A673 (cell line): ENCODE measurements around the gene TTLL12.

Experiments used
- CTCF ChIP-seq: fragments of 300-800, 200-600 bp; sonication (generic); conservative IDR thresholded peaks from 2 replicates; pipeline ENCODE4 v1.5.1; 2017; ENCODE audit warnings: low read depth, mild to moderate bottlenecking, antibody characterized with exemption, low read length, moderate library complexity, mixed read lengths
- EZH2 ChIP-seq: fragments of 200-600 bp; sonication (generic); IDR thresholded peaks from 2 replicates; pipeline ENCODE4 v1.6.1; 2017; ENCODE audit warnings: borderline replicate concordance, low read depth, mild to moderate bottlenecking, mixed read lengths, antibody characterized with exemption, low read length; ENCODE audit not compliant: poor library complexity, severe bottlenecking

GRCh38 chr22:43170131-43170480, 16.8 kb downstream of the TTLL12 start:
- TF ChIP-seq CTCF (no peak), EZH2 (no peak)
